ENCODE results near the gene RASA3.

The RASA3 gene

DNA sequence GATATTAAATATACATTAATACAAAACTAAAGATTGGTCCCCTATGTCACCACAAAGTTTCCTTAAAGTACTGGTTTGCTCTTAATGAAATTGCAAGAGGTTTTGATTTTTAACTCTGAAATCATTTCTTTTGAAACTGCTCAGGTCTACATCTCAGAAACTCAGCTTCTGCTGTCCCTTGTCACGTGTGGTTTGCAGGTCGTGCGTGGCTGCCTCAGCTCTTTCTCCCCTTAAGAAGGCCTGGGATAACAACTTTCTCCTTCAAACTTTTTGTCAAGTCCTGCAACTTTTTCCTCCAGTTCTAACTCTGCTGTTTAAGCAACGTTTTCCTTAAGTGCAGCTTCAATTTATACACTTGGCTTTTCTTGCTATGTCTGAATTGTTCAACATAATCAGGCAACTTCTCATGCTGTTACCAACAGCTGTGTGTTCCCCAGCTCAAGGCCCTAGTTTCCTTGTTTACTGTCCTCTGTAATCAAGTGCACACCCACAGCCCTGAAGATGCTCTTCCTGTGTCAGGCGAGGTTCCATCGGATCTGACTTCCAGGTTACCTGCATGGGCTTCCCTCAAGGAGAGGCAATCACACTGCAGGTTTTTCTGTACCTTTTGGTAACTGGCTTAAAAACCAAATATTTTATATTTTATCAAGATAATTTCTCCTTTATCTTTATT is 172.0 kb downstream of the RASA3 start:
- DNase-seq: no peak

DNA sequence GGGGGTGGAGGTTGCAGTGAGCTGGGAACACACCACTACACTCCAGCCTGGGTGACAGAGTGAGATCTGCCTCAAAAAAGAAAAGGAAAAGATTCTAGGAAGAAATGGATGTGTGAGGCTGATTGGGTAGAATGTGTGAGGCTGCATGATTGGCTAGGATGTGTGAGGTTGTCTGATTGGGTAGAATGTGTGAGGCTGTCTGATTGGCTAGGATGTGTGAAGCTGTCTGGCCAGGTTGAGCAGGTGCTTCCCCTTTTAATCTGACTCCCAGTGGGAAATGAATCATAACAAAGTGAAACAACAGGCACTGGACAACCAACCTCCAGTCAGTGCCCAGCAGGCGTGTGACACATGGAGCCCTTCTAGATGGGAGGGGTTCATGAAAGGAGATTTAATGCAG is 173.2 kb downstream of the RASA3 start:
- no peak for DNase-seq

- no peak for DNase-seq
Observed at GRCh38 chr13:113958373-113958772, 174.1 kb downstream of the RASA3 start.

DNA sequence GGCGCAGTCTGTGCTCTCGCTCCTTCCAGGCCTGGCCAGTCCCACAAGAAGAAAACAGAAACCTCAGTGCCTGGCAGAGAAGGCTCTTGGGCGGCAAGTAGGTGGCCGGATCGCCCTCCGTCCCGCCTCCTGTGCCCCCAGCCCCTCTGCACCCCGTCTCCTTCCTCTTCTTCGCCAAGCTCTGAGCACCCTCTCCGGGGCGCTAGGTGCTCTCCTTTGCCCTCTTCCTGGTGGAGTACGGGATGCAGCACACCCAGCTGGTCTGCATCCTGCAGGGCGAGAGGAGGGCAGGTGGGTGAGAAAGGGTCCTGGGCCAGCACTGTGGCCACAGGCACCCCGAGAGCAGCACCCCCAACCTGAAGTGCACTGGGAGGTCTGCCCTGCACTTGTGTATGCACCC is 175.9 kb downstream of the RASA3 start:
- DNase-seq: no peak

DNA sequence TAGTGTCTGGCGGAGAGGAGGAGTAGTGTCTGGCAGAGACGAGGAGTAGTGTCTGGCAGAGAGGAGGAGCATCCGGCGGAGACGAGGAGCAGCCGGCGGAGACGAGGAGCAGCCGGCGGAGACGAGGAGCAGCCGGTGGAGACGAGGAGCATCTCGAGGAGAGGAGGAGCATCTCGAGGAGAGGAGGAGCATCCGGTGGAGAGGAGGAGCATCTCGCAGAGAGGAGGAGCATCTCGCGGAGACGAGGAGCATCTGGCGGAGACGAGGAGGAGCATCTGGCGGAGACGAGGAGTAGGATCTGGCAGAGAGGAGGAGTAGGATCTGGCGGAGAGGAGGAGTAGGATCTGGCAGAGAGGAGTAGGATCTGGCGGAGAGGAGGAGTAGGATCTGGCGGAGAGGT is 176.7 kb downstream of the RASA3 start:
- DNase-seq: no peak

DNA sequence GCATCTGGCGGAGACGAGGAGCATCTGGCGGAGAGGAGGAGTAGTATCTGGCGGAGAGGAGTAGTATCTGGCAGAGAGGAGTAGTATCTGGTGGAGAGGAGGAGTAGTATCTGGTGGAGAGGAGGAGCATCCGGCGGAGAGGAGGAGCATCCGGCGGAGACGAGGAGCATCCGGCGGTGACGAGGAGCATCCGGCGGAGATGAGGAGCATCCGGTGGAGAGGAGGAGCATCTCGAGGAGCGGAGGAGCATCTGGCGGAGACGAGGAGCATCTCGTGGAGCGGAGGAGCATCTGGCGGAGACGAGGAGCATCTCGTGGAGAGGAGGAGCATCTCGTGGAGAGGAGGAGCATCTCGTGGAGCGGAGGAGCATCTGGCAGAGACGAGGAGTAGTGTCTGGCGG is 177.2 kb downstream of the RASA3 start:
- DNase-seq: no peak

DNA sequence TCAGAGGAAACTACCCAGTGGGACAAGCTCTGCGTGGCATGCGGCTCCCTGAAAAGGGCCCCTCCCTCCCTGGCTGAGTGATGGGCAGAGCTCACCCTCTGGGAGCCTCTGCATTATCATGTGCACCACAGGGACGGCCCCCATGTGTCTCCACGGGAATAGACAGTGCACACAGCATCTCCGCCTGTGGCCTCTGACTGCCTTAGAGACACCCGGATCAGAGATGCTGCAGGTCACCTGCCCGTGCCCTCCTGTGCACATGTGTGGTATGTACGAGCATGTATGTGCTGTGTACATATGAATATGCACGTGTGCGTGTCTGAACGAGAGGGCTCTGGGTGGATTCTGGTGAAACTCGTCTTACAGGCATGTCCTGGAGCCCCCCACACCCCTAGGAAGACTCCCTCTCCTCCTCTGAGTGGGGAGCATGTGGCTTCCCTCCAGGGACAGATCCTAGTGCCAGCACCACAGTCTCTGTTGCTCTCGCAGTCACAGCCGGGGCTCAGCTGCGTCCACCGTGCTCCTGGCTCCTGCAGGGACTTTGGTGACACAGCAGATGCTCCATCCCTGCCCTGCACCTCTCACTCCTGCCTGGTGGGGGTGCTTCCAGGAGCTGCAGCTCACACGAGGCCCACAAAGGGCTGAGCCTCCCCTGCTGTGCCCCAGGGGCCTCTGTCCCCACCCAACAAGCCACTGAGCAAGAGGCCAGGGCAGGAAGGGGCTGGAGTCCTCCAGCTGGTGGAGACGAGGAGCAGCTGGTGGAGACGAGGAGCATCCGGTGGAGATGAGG is 178.2 kb downstream of the RASA3 start:
- DNase-seq: no peak

GRCh38 chr13:113953561-113953960 is 178.9 kb downstream of the RASA3 start:
- DNase-seq: no peak

DNA sequence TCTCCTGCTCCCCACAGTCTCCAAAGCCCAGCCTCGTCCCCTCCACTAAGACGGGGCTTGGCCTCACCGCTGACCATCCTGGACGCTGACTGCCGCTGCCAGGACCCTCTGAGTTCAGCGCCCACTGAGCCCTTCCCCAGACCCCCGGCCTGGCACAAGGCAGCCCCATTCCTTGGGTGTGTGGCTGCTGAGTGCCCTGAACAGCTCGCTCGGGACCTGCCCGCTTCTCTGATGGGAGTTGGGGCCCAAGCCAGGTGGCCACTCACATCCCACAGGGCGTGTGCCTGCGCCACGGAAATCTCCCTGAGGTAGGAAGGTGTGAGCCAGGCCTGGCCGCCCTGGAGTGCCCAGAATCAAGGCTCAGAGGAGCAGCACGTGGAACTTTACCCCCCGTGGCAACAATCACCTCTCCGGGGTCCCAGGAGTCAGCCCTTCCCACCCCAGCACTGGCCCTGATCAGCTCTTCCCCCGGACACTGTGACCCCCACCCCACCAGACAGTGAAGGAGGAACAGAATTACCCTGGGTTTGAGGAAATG is 179.4 kb downstream of the RASA3 start:
- DNase-seq: no peak

- no peak for DNase-seq
Observed at GRCh38 chr13:113952151-113952982, 180.1 kb downstream of the RASA3 start.

DNA sequence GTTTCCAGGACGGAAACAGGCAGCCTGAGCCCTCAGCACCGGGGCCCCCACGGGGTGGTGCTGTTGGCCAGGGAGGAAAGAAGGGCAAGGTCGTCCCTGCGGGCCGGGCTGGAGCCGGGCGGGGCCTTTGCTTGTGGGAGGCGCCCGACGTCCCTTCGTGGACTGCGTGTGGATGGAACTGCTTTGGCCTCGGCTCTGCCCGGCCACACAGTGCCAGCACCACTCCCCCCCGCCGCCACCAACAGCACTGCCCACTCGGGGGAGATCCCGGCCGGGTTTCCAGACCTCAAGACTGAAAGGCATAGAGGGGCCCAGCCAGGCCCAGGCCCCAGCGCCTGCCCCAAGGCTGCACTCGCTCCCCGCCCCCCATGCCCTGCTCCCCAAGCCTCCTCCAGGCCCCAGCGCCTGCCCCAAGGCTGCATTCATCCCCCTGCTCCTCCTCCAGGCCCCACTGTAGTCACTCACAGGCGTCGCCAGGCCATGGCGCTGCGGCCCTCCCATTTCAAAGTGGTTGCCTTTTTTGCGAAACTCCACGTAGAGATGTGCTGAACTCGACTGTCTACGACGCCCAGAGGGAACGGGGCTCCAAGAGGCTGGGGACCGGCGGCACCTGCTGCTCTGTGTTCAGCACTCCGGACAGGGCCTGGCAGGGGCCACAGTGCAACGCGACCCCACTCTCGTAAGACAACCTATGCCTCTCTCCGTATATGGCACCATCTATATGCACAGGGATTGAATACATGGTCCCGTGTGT is 181.0 kb downstream of the RASA3 start:
- peak; percentile 60 for DNase-seq

GRCh38 chr13:113950451-113951245 is 181.8 kb downstream of the RASA3 start:
- DNase-seq: no peak

- DNase-seq: no peak
Observed at GRCh38 chr13:113949546-113949945, 182.9 kb downstream of the RASA3 start.

GRCh38 chr13:113948034-113948742 is 184.2 kb downstream of the RASA3 start:
- no peak for DNase-seq

DNA sequence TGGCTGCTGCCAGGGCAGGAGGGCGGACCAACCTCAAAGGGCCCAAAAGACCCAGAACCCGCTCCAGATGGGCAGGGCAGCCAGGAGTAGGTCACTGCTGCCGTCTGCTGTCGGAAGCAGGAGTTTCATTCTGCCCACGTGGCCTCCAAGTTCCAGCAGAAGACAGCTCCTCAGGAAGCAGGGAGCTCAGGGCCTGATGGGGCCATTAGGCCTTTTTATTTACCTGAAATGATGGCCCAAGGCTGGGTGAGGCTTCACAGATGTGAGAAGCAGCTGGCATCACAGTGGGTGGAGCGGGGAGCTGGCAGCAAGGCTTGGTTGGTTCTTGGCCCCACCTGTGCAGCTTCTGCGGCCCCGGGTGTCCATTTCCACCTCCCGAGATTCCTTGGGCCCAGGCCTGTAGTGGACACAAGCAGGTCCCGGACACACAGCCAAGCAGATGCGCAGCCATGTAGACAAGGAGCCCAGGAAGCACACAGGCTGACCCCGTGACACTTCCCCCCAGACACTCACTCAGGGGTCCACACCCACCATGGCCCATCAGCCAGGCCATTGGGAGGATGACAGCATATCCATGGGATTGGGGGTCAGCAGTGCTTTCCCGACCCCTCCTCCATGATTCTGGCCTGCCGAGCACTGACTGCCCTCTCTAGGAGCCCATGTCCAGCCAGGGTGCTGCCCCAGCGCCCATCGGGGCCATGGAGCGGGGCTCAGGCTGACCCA is 185.0 kb downstream of the RASA3 start:
- no peak for DNase-seq

GRCh38 chr13:113946409-113947181 is 185.8 kb downstream of the RASA3 start:
- DNase-seq: no peak

DNA sequence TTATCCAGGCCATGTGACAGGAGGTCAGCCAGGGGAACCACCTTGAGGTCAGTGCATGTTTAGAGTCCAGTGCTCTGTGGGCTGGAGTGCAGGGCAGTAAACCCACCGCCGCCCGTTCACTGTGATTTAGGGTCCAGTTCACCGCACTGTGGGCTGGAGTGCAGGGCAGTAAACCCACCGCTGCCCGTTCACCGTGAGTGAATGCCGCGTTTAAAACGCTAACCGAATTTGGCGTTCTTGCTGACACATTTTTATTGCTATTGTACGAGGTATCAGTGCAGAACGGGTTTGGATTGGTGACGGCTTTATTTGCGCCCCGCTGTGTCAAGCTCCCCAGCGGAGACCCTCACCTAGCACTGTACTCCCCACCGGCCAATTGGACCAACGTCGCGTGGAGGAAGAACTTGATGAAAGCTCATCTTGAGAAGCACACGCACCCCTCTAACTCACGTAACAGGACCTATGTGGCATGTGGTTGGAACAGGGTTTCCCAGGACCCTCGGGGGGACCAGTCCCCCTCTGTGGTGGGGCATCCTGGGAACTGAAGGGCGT is 186.5 kb downstream of the RASA3 start:
- no peak for DNase-seq

DNA sequence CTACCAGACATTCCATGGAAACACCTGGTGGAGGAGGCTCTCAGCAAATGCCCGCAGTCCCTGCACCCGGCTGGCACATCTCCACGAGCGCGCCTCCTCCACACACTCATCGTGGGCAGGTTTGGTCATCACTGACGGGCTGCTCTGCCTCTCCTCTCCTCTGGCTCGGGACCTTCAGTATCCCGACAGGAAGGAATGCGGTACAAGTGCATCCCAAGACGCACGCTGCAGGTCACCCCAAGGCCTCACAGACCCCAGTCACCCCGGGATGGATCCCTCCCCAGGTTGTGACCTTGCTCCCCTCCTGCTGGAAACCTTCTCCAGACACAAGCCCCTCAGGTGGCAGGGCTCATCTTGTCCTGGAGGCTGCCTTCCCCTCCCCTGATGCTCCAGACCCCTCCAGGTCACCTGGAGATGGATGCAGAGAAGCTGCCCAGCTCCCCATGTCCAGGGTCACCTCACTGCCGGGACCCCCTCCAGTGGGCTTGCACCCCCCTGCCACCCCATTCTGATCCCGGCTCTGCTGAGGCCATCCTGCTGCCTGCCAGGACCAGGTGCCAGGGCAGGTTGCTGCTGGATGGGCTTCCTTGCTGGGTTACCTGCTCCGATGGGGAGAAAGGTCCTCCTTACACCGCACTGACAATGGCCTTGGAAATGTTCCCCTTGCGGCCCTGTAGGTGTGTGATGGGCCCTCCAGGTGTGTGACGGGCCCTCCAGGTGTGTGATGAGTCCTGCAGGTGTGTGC is 188.4 kb downstream of the RASA3 start:
- no peak for DNase-seq

Data from activated naive CD4-positive, alpha-beta T cell treated with Interleukin-2 at 50 U/mL for 16 hours (primary cell).